ENCODE measurements around the gene PCSK5.

DNA sequence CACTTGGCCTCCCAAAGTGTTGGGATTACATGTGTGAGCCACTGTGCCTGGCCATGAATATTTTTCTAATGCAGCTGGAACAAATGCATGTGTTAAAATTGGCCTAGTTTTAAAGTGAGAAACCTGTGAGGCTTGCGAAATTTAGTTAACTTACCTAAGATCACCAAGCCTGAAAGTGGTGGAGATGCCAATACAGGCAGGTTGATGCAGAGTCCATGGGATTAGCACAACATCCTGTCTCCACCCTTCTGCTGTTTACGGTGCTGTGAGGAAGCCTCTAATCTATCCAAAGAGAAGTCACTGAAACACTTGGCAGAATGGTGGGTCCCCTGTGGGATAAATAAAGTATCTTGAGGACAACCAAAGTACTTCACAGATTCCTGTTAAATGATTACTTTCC lies 98.2 kb downstream of the PCSK5 start:
- TF ChIP-seq POLR2A (IDR thresholded peaks at IDR 0.05) = no peak
- TF ChIP-seq CTCF (IDR thresholded peaks at IDR 0.05) = no peak

All from stomach (tissue), 4 donors.